Stimulated activated CD4-positive, alpha-beta T cell treated with anti-CD3 and anti-CD28 coated beads, TNF-alpha, amount 100 ng/mL, for 24 hours (primary cell): ENCODE results near the gene EML1.

Experiments
- DNase-seq, 3 experiments: peaks; one replicate each; pipeline ENCODE4 v3.0.0-alpha.2; 2020; ENCODE audit warnings: low read depth in 3 of 3

Gene EML1

GRCh38 chr14:99902925-99903324 is 109.7 kb downstream of the EML1 start:
- no peak for DNase-seq

DNA sequence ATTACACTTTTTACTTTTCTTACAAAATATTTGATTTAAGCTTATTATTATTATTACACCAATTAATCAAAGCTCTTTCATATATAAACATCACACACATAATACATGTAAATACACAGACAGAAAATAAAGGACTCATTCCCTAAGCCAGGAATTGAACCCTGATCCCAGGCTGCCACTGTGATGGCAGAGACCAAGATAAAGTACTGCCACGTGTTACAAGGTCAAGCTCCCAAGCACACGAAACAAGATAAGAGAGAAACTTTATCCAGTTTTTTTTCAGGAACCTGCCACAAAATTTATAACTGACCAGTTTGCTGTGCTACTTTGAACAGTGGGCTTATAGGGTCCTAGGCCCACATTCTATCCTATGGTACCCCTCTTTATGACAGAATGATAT is 111.3 kb downstream of the EML1 start:
- no peak for DNase-seq

DNA sequence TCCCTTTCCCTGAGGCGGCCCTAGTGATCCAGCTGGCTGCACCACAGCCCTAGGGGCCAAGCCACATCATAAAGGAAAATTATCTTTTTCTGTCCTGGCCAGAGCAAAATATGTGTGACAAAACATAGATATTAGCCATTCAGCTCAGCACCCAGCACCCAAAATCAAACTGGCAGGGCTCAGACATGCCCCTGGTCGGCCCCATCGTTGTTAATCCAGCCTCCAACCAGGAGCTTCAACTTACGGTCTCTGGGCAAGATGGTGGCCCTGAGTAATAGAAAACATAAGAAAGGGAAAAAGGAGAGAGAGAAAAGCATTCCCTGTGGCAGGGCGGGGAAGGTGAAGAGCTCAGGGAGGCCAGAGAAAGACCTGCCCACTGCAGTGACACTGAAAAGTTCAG is 111.9 kb downstream of the EML1 start:
- DNase-seq: no peak

DNA sequence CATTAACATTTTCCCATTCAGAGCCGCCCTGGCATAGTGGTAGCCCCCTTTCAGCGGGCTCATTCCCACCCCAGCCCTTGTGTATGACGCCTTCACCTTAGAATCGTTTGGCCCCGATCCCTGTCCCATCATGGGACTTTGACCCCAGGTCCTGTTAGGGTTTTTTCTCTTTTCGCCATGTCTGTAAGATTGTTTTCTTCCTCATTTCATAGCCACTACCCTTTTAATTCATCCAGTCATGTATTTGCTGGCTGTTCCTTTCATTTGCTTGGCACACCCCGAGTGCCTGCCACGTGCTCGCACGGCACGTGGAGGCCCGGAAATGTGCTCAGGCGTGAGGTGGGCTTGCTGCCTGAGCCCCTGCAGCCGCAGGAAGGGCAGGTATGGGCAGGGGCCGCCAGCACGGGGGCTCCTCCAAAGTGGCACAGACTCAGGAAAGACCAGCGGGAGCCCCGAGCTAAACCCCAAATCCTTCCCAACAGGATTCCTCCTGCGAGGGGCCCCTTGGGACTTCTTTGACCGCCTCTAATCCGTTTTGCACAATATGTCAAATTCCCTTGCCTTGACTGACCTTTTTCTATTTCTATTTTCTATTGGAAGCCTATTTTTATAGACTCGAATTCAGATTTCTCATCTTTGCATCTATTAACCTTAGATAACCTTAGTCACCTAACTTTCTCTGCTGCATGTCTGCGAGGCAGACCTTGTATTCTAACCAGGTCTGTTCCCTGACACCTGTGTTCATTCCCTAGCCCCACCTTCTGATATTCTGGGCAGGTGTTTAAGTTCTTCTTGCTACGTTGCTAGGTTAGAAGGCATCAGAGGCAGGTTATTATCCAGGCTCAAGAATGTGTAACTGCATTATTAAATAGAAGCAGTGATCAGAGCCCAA is 114.8 kb downstream of the EML1 start:
- no peak for DNase-seq

GRCh38 chr14:99908653-99909250 is 115.5 kb downstream of the EML1 start:
- DNase-seq: no peak

GRCh38 chr14:99909513-99910064 is 116.4 kb downstream of the EML1 start:
- DNase-seq: no peak

DNA sequence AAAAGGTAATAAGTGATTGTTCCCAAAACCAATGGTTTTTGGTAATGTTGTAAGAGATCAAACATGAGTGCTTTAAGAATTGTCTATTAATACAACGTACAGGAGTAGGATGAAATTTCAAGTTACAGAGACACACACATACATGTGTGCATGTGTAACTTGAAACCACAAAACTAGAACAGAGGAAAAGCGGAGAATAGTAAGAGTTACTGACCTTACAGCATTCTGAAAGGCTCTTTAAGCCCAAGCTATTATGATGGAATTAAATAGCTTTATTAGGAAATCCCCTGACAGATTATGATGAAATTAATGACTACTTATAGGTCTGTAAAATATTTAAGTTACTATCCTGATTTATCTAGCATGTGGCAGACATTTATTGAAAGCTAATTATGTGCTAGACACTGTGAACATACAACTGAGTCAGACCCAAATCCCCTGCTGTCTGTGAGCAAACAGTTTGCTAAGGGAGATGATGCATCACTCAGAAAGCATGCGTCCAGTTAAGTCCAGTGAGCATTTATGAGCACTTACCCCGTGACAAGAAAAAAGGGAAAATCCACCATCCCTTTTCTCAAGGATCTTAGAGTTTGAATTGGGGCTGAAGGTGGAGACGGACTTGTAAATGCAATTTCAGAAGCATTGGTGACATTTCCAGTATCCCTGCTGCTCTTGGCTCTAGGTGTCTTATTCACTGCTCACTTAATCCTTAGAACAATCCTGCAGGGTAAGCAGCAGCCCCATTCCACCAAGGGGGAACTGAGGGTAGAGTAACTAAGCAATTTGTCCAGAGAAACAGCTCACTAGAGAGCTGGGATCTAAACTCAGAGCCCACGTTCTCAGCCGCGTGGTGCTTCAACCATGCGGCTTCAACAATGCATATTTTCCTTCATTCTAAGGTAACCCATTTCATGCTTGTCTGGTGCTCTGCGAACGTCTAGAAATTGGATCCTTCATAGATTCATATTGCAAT is 117.4 kb downstream of the EML1 start:
- DNase-seq: no peak

- no peak for DNase-seq
Measured at GRCh38 chr14:99915305-99916090, 122.3 kb downstream of the EML1 start.

DNA sequence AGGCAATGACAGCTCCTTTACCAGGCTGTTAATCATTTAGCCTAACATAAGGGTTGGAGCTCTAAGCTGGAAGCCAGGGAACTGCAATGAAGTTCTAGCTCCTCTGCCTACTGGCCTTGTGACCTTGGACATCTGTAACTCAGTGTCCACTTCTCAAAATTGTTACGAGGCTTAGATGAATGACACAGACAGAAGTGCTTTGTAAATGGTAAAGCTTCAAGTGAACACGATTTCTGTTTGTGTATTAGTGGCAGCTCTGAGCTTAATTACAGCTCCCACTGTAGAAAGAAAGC is 122.8 kb downstream of the EML1 start:
- no peak for DNase-seq

- no peak for DNase-seq
Measured at GRCh38 chr14:99918781-99919180, 125.6 kb downstream of the EML1 start.

- DNase-seq: no peak
Measured at GRCh38 chr14:99921425-99921824, 128.2 kb downstream of the EML1 start.

DNA sequence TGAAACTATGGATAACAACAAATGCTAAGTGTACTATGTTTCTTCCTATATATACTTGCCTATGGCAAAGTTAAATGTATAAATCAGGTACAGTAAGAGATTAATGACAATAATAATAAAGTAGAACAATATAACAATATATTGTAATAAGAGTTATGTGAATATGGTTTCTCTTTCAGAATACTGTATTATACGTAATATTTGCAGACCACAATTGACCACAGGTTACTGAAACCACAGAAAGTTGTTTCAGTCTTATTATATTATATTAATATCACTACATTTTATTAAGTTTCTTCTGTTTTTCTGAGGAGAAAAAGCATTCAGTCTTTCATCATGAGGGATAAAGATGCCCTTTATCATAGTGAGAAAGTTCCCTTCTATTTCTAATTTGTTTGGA is 131.2 kb downstream of the EML1 start:
- no peak for DNase-seq

DNA sequence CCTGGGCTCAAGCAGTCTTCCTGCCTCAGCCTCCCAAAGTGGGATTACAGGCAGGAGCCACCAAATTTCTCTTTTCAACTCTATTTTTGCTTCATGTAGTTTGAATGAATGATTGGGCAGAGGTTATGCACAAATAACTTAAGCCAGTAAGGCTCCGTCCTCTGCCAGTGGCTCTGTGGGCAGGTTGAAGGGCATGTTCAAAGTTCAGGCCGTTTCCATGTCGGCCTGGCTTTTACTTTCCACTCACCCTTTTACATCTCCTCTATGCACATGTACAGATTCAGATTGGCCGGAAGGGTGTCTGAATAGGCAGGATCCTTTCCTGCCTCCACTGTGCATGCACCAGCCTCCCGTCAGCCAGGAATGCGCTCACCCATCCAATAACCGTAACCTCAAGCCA is 132.3 kb downstream of the EML1 start:
- no peak for DNase-seq

DNA sequence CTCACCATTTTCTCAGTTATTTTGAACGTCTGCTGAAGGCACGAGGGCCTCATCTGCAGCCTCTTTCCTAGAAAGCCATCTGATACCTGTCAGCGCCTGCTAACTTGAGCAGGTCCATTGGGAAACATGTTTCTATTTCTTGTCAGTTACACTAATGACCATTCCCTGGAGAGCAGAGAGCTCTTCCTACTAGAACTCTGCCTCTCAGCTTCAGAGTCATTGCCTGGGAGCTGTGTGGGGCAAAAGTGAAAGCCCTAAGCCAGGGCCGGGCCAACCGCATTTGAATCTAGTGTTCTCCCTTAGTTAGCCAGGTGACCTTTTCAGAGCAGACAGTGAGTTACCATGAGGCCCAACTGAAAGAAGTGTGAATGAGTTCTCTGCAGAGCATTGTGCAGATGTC is 135.8 kb downstream of the EML1 start:
- DNase-seq: no peak

GRCh38 chr14:99929601-99930000 is 136.4 kb downstream of the EML1 start:
- no peak for DNase-seq

DNA sequence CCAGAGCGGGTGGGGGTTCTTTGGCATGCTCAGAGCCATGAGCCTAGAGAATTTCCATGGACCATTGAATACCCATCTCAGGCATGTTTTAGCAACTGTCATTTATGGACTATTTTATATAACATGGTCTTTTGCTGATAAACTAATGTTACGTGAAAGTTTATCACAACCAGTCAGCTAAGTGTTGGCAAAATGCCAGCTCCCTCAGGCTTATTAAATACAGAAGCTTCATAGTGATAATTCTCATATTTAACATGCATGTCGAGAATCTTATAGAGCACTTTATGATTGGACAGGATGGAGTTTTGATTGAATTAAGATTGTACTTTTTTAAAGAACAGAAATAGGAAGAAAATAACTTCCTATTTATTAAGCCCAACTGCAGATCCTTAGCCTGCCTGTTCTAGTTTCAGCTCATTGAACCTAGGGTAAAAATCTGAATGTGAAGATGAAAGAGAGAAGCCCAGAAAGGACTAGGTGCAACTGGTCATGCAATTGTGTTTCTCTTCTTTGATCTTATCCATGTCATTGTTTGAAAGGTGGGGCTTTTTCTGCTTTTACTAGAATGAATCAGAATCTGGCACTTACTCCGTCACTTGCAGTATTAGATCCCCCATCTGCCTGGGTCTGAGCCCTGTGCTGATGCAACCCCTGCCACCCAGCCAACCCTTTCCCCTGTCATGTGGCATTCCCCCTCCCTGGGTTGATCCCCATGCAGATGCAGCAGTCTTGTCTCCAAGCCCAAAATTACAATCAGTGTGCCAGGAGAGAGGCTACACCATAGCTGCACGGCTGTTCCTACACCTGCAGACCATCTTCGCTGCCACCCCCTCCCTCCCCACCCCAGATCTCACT is 137.4 kb downstream of the EML1 start:
- DNase-seq: no peak

DNA sequence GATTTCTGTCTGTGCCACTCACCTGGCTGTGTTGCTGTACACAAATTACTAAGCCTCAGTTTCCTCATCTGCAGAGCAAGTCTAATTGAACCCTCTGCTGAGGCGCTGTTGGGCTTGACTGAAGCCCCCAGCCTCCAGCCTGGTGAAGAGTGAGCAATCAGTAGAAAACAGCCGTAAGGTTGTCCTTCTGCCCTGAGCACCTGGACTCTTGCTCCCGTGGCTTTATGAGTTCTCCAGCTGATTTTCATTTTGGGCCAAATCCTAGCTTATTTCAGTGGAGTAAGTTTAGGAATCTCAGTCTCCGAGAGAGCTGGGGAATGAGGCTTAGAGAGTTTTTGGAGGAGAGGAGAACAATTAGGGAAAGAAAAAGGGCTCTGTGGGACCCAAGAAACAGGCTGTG is 138.1 kb downstream of the EML1 start:
- no peak for DNase-seq

- no peak for DNase-seq
Measured at GRCh38 chr14:99936056-99936455, 142.8 kb downstream of the EML1 start.

GRCh38 chr14:99936738-99937474 is 143.7 kb downstream of the EML1 start:
- no peak for DNase-seq
